WTC11 (cell line): ENCODE results near the gene ERC1.

Source experiments
- CREB1 ChIP-seq: sonication (generic); formaldehyde crosslinking; IDR thresholded peaks from 2 replicates; pipeline ENCODE4 v1.8.0; 2023; ENCODE audit warnings: mild to moderate bottlenecking, missing genetic modification reagents
- CTCF ChIP-seq: fragments of 200-600 bp; IDR thresholded peaks from 2 replicates; pipeline ENCODE4 v1.8.0; 2022; ENCODE audit warnings: antibody characterized with exemption

- TF ChIP-seq CTCF = no peak
- TF ChIP-seq CREB1 (CRISPR knock-in tag) = no peak
Measured at GRCh38 chr12:1117371-1117770, 126.3 kb downstream of the ERC1 start.
